GM18870 (cell line): ENCODE measurements around the gene OGFRL1.

ENCODE experiments used
- ATAC-seq: cut with Tn5 transposase; IDR thresholded peaks from one replicate; pipeline ENCODE4 v1.9.1; 2021; ENCODE audit warnings: moderate library complexity; ENCODE audit not compliant: unreplicated experiment

Gene OGFRL1

GRCh38 chr6:71284785-71285184, 3.8 kb upstream of the OGFRL1 start:
- ATAC-seq: no peak

GRCh38 chr6:71287038-71287437, 1.6 kb upstream of the OGFRL1 start:
- ATAC-seq: no peak

GRCh38 chr6:71287926-71288227, 734 bp upstream of the OGFRL1 start:
- ATAC-seq: no peak

- peak; percentile 32 for ATAC-seq
These were observed 609 bp downstream of the OGFRL1 start for GRCh38 chr6:71289039-71289801.

GRCh38 chr6:71289802-71290175, 1.2 kb downstream of the OGFRL1 start:
- no peak for ATAC-seq

GRCh38 chr6:71290611-71291010, 2.0 kb downstream of the OGFRL1 start:
- no peak for ATAC-seq

GRCh38 chr6:71292001-71292400, 3.4 kb downstream of the OGFRL1 start:
- ATAC-seq: no peak

GRCh38 chr6:71294121-71294523, 5.5 kb downstream of the OGFRL1 start:
- ATAC-seq: no peak

GRCh38 chr6:71298459-71298858, 9.8 kb downstream of the OGFRL1 start:
- ATAC-seq: no peak

GRCh38 chr6:71299541-71300470, 11.2 kb downstream of the OGFRL1 start:
- no peak for ATAC-seq

GRCh38 chr6:71300561-71301168, 12.1 kb downstream of the OGFRL1 start:
- ATAC-seq: no peak

- no peak for ATAC-seq
These were observed 12.9 kb downstream of the OGFRL1 start for GRCh38 chr6:71301546-71301945.

- ATAC-seq: no peak
These were observed 21.0 kb downstream of the OGFRL1 start for GRCh38 chr6:71309656-71310055.

GRCh38 chr6:71310261-71310660, 21.6 kb downstream of the OGFRL1 start:
- ATAC-seq: no peak

- ATAC-seq: no peak
These were observed 23.5 kb downstream of the OGFRL1 start for GRCh38 chr6:71312089-71312488.

GRCh38 chr6:71317441-71317840, 28.8 kb downstream of the OGFRL1 start:
- ATAC-seq: no peak

GRCh38 chr6:71320041-71320440, 31.4 kb downstream of the OGFRL1 start:
- no peak for ATAC-seq

GRCh38 chr6:71321314-71321713, 32.7 kb downstream of the OGFRL1 start:
- ATAC-seq: no peak

- no peak for ATAC-seq
These were observed 35.7 kb downstream of the OGFRL1 start for GRCh38 chr6:71324194-71324785.

- no peak for ATAC-seq
These were observed 38.0 kb downstream of the OGFRL1 start for GRCh38 chr6:71326611-71327010.

GRCh38 chr6:71330501-71330900, 41.9 kb downstream of the OGFRL1 start:
- no peak for ATAC-seq
